HG02870 (cell line): Measurements from ENCODE around the gene TMEM163.
"Not testable (repeated sequence)": the region's sequence is repeated elsewhere in the genome, so short reads cannot be mapped to it uniquely, and the experiment has no call there.

Experiments
- ATAC-seq: cut with Tn5 transposase; IDR thresholded peaks from one replicate; pipeline ENCODE4 v1.9.1; 2021; ENCODE audit warnings: mild to moderate bottlenecking, moderate library complexity; ENCODE audit not compliant: unreplicated experiment

The TMEM163 gene

DNA sequence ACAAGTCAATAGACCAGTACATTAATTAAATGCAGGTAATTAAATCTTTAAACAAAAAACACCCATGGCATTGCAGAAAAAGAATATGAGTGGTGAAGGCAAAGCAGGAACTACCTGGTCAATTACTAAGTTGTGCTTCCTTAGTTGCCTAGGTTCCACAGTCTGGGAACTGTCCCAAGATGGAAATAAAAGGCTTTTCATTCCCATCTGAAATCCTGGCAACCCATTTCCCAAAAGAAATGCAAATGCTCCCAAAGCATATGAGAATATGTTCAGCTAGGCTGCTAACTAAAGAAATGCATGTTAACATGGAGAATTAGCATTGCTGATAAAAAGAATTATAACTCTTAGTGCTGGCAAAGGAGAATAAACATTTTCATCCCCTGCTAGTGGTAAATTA lies 177.8 kb downstream of the TMEM163 start:
- ATAC-seq, result no peak

DNA sequence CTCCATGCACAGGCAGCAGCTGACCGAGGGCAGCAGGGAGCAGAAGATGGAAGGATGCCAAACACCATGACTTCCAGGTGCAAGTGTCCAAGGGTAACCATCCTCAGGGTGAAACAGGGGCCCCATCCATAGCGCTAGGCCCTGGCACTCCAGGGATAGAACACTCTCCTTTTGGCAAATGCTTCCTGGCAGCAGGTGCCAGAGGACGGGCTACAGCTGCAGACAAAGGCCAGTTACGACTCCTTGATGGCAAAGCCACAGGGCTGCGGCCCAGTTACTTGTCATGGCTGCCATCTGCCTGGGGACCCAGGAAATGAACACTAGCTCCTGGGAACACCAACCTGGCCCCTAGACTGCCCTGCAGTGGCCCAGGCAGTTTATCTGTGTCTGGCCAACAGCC lies 178.8 kb downstream of the TMEM163 start:
- ATAC-seq, result no peak

DNA sequence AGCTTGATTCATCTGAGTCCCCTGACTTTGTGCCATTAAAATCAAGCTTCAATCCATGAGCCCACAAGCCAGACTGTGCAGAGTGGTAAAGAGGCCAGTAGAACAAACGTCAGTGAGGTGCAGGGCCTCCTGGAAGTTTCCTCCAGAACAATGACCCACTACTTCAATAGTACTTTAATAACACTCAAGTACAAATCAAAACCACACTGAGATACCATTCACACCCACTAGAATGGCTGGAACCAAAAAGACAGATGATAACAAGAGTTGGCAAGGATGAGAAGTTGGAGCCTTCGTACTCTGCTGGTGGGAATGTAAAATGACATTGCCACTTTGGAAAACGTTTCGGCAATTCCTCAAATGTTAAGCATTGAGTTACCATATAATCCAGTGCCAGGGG lies 181.1 kb downstream of the TMEM163 start:
- ATAC-seq, result no peak

DNA sequence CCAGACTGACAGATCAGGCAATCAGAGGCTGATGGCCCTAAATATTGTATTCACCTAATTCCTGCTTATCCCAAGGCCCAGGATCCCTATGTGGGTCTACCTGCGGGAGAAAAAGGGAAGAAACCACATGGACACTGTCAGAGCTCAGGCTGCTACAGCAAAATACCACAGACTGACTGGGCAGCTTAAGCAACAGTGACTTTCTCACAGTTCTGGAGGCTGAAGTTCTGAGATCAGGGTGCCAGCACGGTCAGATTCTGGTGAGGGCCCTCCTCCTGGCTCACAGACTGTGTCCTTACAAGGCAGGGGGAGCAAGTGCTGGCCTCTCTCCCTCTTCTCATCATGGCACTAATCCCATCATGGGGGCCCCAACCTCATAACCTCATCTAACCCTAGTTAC lies 181.7 kb downstream of the TMEM163 start:
- no peak for ATAC-seq

DNA sequence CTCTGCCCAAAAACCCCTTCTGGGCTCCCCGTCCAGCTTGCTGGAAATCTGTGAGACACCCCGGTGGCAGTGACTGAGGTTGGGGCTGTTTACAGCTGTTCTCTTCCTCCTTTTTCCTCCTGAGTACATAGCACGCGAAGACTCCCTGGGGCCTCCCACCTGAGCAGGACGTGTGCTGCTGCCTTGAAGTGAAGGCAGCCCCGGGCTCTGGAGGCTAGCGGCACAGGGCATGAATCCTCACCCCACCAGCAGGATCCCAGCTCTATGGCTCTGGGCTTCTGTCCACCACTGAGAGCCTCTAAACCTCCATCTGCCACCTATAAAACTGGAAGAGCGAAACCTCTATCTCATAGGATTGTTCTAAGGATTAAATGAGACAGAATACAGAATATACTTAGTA lies 182.5 kb downstream of the TMEM163 start:
- ATAC-seq, result no peak

DNA sequence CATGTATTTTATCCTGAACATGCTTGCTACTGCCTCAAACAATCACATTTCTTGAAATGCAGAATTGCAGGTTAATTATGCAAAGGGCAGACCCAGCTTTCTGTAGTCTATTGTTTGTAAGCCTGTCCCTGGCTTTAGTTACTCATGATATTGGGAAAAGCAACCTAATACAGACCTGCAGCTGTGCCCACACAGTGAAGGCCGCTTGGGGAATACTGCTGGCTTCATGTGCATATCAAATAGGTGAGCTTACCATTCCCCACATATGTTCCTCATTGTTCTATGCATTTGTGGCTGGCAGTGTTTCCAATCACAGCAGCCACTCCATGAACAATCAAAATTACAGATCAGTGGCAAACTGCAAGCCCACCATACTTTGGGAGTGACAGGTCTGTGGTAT lies 186.3 kb downstream of the TMEM163 start:
- ATAC-seq, result no peak

DNA sequence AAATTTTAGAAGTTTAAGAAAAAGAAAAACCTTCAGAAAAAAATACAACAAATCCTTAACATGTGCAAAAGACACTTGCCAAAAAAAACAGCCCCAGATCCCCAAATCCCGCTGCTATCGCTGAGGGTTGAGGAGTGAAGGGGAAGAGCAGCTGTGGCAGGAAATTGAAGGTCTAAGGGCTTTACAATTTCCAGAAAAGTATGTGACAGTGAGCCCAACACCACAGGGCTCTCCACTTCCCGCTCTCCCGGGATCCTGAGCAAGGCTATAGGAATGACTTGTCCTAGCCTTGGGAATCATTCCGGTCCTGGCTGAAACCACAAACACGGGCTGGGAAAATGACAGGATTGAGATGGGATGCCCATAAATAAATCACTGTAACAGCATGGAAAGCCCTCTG lies 191.4 kb downstream of the TMEM163 start:
- no peak for ATAC-seq

DNA sequence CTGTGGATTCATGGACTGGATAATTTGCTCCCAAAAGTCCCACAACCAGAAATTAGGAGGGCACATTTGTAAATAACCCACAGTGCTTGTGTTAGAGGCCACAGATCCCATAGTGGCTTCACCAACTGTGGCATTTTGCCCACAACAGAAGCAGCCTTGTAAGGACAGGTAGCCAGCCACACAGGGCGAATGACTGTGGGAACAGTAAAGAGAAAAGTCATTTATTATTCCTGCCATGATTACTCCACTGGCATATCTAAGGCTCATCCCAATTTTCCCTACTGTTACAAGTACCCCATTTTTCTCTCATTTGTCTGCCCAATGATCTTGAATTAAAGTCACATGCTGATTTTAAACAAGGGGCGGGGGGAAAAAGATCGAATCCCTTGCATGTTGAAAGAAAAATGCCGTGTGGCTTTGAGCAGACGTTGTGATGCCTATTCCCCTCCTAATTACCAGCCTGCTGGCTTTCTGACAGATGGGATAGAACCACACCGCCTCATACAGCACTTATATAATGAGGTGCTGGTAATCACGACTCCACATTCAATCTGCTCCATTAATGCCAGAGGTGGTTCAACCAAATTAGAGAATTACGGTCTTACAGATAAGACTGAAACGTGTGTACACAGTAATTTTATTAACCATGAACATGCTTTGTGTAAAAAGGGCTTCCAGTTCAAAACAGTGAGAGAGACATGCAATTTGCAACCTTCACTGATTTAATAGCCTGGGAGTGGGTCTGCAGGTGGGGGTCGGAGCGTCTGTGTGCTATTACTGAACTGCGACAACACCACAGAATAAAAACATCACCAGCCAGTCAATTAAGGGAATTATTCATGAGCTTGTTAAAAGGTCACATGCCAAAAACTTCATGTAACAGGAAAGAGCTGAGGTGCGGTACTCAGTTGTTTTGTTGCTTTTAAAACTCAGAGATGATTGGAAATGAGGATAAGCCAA lies 196.0 kb downstream of the TMEM163 start:
- ATAC-seq, result no peak

DNA sequence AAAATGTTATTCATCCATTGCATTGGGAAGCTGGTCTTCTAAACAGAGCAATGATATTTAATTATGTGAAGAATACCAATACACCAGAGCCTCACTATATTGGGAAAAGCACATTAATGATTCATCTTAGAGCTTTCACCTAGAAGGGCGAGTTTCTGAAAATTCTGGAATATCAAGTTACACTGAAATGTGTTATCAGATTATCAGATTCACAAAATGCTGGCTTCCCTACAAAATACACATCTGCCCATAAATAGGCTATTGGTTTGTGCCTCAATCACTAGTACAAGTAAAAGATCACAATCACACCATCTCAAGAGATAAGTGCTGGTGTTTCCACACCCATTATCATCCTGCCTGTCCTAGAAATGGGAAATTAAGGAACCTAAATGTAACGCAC lies 200.7 kb downstream of the TMEM163 start:
- ATAC-seq, result no peak

DNA sequence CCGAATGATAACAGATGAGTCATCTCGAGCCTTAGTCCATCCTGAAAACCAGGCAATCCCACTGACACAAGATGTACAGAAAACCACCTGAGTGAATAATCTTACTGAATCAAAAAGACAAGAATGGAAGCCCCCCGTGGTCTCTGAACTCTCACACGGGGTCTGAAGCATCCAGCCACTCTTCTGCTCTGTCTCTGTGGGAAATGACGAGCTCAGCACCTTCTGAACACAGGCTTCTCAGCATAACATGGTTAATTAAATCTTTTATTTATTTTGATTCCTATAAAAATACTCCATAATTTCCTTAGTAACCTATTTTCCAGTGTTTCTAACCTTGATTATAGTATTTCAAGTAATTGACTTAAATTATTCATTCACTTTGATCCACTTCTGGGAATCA lies 203.7 kb downstream of the TMEM163 start:
- no peak for ATAC-seq

DNA sequence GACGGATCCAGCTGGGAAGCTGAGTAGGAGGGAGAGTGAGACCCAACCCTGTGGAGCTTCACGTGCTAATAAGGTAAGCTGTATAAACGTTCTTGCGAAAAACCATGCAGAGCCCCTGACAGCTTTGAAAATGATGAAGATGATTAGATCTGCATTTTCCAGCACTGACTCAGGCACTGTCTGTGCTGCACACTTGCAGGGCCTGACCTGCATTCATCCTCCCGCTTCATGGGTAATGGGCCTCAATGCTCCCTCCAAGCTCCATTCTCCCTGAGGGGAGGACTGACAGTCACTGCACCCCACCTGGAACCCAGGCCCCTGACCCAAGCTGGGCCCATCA lies 205.4 kb downstream of the TMEM163 start:
- ATAC-seq, result no peak

DNA sequence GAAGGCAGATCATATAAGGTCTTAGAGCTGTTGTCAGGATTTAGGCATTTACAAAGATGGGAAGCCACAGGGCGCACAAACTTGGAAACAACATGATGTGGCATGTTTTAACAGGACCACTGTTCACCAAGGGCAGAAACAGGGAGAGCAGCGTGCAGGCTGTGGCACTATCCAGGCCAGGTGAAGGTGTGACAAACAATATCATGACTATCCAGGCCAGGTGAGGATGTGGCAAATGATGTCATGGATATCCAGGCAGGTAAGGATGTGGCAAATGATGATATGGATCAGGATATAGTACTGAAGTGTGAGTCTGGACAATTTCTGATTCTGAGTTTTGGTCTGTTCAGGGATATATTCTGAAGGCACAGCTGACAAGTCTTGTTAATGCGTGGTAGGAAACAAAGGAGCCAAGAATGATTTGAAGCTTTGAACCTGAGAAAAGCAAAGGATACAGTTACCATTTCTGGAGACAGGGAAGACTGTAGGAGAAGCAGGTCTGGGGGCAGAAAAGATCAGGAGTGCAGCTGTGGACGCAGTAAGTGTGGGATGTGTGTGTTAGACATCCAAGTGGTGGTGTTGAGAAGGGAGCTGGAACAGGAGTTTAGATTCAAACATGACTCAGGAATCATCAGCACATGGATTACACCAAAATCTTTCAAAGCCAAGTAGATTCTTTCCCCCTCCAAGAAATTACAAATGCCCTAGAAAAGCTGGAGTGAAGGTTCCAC lies 205.9 kb downstream of the TMEM163 start:
- no peak for ATAC-seq

DNA sequence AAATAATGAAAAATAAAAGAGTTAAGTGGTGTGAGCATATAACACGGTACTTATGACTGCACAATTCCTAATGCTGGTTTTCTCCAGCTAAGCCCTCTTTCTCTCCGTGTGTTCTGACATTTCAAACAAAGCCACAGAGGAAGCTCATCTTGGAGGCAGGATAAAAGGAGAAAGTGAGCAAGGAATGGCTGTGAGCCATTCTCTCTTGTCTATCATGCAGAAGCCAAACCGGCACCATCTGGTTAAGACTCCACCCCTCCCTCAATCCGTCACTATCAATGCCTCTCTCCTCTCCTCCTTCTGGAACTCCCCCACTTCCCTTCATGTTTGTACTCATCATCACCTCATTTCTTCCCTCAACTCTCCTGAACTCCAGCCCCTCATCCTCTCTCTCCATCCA lies 210.4 kb downstream of the TMEM163 start:
- ATAC-seq, result no peak

DNA sequence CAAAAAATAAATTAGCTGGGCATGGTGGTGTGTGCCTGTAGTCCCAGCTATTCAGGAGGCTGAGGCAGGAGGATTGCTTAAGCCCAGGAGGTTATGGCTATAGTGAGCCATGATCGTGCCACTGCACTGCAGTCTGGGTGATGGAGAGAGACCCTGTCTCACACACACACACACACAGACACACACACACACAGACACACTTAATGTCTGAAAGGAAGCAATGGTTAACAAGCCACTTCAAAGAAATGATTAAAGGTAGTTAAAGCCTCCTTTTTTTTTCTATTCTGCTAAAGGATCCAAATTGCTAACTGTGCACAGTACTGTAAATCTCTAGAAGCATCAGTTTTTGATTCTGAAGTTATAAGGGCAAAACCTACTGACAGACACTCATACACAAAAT lies 211.1 kb downstream of the TMEM163 start:
- ATAC-seq, result no peak

DNA sequence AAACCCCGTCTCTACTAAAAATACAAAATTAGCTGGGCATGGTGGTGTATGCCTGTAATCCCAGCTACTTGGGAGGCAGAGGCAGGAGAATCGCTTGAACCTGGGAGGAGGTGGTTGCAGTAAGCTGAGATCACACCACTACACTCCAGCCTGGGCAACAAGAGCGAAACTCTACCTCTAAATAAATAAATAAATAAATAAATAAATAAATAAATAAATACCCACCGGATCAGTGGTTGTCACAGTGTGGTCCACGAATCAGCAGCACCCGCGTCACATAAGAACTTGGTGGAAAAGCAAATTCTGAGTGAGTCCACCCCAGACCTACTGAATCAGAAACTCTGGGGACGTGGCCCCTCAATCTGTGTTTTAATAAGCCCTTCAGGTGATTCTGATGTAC lies 211.6 kb downstream of the TMEM163 start:
- not testable (repeated sequence) for ATAC-seq

DNA sequence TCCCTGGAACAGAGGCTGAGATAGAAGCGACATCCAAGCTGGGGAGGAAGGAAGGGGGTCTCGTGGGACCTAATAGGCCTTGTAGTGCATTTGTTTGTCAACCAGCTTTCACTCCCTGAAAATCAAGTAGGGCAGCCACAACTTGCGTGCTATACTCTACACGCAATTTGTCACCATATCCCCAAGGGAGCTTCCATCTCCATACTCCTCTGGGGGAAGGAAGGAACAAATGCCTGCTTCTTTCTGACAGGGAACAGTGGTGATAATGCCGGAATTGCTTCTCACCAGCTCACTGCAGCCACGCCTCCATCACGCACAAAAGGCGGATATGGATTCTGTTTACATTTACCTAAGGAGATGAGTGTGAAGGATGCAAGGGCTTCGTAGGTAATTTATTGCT lies 213.4 kb downstream of the TMEM163 start:
- ATAC-seq, result no peak

DNA sequence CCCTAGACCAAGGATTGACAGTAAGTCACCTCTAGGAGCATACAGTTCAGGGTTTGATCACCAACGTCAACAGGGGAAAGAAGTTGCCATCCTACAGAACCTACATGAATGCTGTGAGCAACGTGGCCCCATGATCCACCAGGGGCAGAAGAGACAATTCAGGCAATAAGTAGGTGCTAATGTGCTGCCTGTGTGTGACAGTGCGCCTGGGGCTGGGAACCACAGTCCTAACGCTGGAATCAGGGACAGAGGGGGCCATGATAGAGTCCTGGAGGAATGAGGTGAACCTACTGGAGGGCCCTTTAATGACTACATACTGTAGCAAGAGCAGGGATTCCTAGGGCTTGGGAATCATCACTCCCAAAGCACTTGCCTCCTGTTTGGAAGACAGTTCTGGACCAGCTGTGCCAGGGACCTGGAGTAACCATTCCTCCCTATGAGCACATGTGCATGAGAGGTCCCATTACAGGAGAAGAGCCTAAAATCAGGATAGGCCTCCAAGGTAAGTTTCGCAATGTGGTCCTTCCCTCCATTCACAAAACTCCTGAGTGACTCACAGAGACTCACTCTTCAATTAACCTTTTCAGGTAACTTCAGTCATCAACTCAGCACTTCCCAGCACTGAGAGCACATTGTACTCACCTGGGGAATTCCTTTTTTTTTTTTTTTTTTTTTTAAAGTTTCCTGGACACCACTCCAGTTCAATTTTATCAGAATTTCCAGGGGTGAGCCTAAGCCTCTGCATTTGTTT lies 214.0 kb downstream of the TMEM163 start:
- no peak for ATAC-seq

DNA sequence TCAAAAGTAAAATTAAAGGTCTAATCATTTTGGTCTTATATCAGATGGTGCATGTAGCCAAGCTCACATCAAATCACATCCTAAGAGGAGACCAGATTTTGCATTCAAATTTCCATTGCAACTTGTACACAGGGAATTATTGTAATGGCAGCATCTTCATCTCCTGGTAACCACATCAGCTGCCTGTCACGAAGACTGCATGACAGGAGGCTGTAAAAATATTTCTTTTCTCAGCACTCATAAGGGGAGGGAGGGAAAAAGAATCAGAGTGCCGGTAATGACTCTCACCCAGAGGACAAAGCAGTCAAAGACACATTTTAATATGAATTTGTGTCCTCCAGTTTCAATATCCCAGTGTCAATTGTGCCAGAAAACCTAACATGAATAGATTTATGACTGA lies 216.7 kb downstream of the TMEM163 start:
- no peak for ATAC-seq

DNA sequence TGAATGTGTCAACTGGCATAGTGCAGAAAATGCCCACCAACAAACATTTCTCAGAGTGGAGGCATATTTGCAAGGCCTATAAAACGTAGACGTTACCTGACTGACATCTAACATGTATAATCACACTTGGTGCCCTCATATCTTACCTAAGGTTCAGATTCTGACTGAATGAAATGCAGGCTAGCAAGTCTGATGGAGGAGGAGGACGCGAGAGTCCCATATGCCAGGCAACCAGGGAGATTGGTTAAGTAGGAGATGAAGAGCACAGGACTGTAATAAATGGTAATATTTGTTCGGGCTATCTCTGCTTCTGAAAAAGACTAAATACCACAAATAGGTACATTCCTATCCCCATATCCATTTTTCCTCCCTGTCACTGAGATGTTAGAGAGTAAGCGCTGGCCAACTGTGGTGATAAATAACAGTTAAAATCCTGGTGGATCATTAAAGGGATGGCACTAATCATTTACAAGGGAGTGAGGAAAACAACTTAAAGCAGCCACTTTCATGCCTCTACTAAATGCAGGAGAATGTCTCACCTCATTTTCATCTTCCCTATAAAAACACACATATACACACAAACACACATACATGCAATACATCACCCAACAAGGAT lies 217.2 kb downstream of the TMEM163 start:
- no peak for ATAC-seq

DNA sequence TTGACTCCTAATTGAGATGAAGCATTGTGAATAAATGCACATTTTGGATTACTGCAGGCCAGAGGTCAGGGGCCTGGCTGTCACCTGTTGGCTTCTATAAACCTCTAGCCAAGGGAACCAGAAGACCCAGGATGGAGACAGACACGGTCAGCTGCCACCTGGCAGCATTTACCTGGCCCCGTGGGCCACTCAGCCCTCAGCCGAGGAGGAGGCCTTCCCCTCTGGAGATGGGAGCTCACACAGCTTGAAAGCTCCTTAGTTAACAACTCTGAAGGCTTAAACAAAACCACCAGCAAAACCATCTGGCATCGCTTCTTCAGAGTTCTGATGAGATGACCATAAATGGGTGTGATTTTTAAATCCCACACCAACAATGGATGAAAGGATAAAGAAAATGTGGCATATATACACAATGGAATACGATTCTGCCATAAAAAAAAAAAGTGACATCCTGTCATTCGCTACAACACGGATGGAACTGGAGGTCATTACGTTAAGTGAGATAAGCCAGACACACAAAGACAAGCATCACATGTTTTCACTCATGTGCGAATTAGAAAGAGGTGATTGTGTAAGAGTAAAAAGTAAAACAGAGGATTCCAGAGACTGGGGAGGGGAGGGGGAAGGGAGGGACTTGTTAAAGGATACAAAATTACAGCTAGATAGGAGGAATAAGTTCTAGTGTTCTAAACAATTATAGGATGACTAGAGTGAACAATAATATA lies 218.4 kb downstream of the TMEM163 start:
- no peak for ATAC-seq
